IgD-negative memory B cell (primary cell): ENCODE measurements around the gene KCNN3. TPM values are rescaled to one million over a fixed set of nuclear protein-coding genes. Genes with fewer than 3 reads are reported as not detected.

Source experiments
- H3K27ac Mint-ChIP-seq, 3 donors: one replicate each; pipeline ENCODE4 v1.8.0; 2020 to 2022; ENCODE audit warnings: mild to moderate bottlenecking in 3 of 3, mixed read lengths in 3 of 3, moderate library complexity in 1 of 3
- H3K27me3 Mint-ChIP-seq: one replicate; pipeline ENCODE4 v1.8.0; 2021; ENCODE audit warnings: mixed read lengths
- H3K36me3 Mint-ChIP-seq: one replicate; pipeline ENCODE4 v1.8.0; 2020; ENCODE audit warnings: mild to moderate bottlenecking, mixed read lengths
- H3K4me1 Mint-ChIP-seq, 3 donors: one replicate each; pipeline ENCODE4 v1.8.0; 2020 to 2022; ENCODE audit warnings: mixed read lengths in 3 of 3, mild to moderate bottlenecking in 1 of 3
- H3K4me3 Mint-ChIP-seq, 4 donors: one replicate each; pipeline ENCODE4 v1.8.0; 2020 to 2022; ENCODE audit warnings: mild to moderate bottlenecking in 4 of 4, mixed read lengths in 4 of 4, moderate library complexity in 3 of 4
- H3K9me3 Mint-ChIP-seq, 3 donors: one replicate each; pipeline ENCODE4 v1.8.0; 2020 to 2021; ENCODE audit warnings: mixed read lengths in 3 of 3, mild to moderate bottlenecking in 1 of 3
- polyA plus RNA-seq: library from polyadenylated mRNA; unstranded; fragments of 300-500 nt; fragmentation: Illumina TruSeq; gene quantifications from one replicate; pipeline ENCODE4 v1.2.3, GENCODE V29; 2021

Gene KCNN3
- polyA plus RNA-seq, 1 donor from 2014 or later = 0.88 TPM

DNA sequence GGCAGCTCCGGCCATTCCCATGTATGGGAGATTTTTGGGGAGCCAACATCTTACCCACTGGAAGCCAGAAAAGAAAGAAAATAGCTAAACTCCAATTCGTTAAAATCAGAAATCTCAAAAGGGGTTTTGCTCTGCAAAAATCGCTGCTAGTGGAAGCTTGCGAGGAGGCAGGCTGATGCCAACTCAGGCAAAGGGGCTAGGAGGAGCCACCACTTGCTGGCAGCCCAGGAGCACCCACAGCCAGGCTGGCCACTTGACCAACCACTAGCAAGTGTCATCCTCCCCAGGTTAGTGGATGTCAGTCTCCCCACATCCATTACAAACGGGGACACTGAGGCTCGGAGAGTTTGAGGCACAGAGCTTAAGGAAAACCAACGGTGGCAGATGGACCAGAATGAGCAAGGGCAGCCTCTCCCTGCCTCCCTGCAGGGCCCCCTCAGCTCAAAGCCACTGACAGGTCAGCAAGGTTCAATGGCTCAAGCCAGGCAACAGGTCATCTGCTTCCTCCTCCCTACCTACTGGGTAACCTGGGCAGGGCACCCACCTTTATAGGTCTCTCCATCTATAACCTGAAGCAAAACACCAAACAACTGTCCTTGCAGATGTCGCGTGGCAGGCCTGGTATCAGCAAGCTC lies 10.8 kb downstream of the KCNN3 start:
- peak overlapping the region in 1 of 3 donors; percentile 88 for H3K27ac Mint-ChIP-seq
- no peaks in the 10 kb centered on the region for H3K9me3 Mint-ChIP-seq
- H3K36me3 Mint-ChIP-seq = no peaks in the 10 kb centered on the region
- H3K4me1 Mint-ChIP-seq = peaks cover 24 to 53% (median 44%) of the 10 kb centered on the region in 3 donors
- H3K4me3 Mint-ChIP-seq = peak overlapping the region in 3 of 4 donors; percentile 31 to 94 (median 55)
- H3K27me3 Mint-ChIP-seq = peaks cover 18% of the 10 kb centered on the region

DNA sequence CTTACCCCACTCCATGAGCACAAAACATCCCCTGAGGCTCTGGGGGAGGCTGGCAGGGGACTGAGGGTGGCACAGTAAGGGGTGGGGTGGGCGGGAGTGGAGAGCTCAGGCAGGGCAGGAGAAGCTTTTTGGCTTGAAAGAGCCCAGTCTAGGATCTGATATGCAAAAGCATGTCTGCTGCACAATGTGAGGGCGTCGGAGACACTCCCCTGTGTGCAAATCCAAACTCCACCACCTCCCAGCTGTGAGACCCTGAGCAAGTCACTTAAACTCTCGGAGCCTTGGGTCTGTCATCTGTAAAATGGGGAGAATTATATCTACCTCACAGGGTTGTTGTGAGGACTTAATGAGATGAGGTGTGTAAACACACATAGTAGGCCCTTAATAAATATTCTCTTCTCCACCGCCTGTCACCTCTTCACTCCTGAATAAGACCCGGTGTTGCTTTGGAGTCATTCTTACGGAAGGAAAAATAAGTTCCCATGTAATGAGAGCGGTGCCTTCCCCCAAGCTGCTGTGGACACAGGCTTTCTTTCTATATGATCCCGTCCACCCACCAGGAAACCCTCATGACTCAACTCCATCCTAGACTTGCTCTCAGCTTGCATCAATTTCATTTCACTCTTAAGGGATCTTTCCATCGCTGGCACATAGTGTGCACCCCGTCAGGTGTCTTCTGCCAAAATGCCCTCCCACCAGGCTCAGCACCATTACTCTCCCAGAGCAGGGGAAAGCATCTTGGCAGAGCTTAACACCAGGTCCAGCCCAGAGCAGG lies 12.5 kb downstream of the KCNN3 start:
- Mint-ChIP-seq H3K4me1 (peaks cover 17 to 41% (median 34%) of the 10 kb centered on the region in 3 donors), H3K27ac (peak overlapping the region in 1 of 3 donors; percentile 57), H3K27me3 (peaks cover 8% of the 10 kb centered on the region), H3K4me3 (peak overlapping the region in 2 of 4 donors; percentile 23 to 84), H3K36me3 (no peaks in the 10 kb centered on the region), H3K9me3 (no peaks in the 10 kb centered on the region)

DNA sequence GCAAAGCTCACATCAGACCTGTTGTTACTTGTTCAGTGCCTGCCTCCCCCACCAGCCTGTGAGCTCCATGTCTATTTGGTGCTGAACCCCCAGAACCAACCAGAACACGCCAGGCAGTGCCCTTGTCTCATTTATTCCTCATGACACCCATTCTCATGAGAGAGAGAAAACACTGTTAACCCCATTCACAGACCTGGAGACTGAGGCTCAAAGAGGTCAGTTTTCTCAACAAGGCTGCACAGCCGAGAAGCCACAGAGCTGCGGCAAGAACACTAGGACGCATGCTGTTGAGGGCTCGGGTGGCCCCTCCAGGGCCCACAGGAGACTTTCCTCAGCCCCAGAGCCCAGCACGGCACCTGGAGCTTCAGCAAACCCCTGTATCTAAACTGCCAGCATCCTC lies 13.1 kb downstream of the KCNN3 start:
- H3K36me3 Mint-ChIP-seq = no peaks in the 10 kb centered on the region
- no peak overlapping the region for H3K4me3 Mint-ChIP-seq
- peaks cover 5% of the 10 kb centered on the region for H3K27me3 Mint-ChIP-seq
- peaks cover 17 to 35% (median 34%) of the 10 kb centered on the region in 3 donors for H3K4me1 Mint-ChIP-seq
- no peak overlapping the region for H3K27ac Mint-ChIP-seq
- no peaks in the 10 kb centered on the region for H3K9me3 Mint-ChIP-seq

DNA sequence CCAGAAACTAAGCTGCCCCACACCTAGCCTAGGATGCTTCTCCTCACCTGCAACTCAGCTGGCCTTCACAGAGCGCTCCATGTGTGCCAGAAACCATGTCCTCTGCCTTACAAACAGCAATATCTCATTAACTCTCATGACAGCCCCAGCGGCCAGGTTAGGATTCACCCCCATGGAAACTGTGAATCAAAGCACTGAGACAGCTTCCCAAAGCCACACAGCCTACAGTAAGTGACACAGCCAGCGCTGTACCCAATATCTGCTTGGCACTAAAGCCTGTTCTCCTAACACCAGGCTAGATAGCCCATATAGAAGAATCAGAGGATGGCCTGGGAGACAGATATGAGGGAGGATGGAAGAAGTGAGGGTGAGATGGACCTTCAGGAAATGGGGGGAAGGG lies 13.5 kb downstream of the KCNN3 start:
- Mint-ChIP-seq H3K4me3 (no peak overlapping the region), H3K36me3 (no peaks in the 10 kb centered on the region), H3K27me3 (peaks cover 5% of the 10 kb centered on the region), H3K9me3 (no peaks in the 10 kb centered on the region), H3K4me1 (peaks cover 17 to 33% (median 31%) of the 10 kb centered on the region in 3 donors), H3K27ac (peak overlapping the region in 1 of 3 donors; percentile 15)

DNA sequence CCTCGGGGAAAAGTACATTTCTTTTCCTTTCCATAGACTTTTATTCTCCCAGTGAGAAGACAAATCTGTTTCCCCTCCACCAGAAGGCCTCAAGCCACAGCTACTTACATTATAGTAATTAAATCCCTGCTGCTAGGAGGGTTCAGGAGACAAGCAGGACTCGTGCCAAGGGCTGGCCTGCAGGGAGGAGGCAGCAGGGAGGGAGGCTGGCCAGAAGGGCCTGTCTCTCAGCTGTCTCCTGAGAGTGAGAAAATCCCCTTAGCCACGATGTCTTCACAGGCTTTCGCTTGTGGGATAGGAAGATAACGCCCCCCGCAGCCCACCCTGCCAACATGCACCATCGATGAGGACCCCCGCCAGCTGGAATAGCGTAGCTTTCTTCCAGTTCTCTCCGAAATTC lies 14.0 kb downstream of the KCNN3 start:
- Mint-ChIP-seq H3K9me3 (no peaks in the 10 kb centered on the region), H3K27ac (peak overlapping the region in 1 of 3 donors; percentile 15), H3K4me3 (no peak overlapping the region), H3K4me1 (peaks cover 17 to 31% (median 26%) of the 10 kb centered on the region in 3 donors), H3K27me3 (peaks cover 3% of the 10 kb centered on the region), H3K36me3 (no peaks in the 10 kb centered on the region)

DNA sequence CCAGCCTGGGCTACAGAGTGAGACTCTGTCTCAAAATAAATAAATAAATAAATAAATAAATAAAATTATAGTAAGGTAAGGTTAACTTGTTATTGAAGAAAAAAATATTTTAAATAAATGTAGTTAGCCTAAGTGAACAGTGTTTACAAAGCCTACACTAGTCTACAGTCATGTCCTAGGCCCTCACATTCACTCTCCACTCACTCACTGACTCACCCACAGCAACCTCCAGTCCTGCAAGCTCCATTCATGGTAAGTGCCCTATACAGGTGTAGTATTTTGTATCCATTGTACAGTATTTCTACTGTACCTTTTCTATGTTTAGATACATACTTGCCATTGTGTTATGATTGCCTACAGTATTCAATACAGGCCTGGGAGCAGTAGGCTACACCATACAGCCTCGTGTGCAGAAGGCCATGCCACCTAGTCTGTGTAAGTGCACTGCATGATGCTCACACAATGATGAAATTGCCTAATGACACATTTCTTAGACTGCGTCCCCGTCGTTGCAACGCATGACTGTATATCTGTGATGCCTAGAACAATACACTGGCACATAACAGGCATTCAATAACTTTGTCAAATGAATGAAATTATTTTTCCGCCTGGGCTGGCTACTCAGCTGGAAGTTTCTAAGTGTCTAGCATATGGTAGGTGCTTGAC lies 14.8 kb downstream of the KCNN3 start:
- peaks cover 3% of the 10 kb centered on the region for H3K27me3 Mint-ChIP-seq
- H3K9me3 Mint-ChIP-seq = no peaks in the 10 kb centered on the region
- H3K27ac Mint-ChIP-seq = no peak overlapping the region
- H3K4me1 Mint-ChIP-seq = peaks cover 13 to 26% (median 22%) of the 10 kb centered on the region in 3 donors
- no peaks in the 10 kb centered on the region for H3K36me3 Mint-ChIP-seq
- no peak overlapping the region for H3K4me3 Mint-ChIP-seq

DNA sequence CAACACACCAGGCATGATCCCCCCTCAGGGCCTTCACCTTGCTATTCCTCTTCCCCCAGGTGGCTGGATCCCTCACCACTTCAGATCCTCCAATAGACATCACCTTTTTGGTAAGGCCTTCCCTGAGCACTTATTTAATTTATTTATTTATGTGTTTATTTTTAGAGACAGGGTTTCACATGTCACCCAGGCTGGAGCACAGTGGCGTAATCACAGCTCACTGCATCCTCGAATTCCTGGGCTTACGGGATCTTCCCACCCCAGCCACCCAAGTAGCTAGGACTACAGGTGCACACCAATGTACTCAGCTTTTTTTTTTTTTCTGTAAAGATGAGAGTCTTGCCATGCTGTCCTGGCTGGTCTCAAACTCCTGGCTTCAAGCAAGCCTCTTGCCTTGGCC lies 17.2 kb downstream of the KCNN3 start:
- Mint-ChIP-seq H3K9me3 (no peaks in the 10 kb centered on the region), H3K36me3 (no peaks in the 10 kb centered on the region), H3K4me3 (no peak overlapping the region), H3K4me1 (peaks cover 3 to 9% (median 3%) of the 10 kb centered on the region in 3 donors), H3K27me3 (peaks cover 1% of the 10 kb centered on the region), H3K27ac (no peak overlapping the region)

DNA sequence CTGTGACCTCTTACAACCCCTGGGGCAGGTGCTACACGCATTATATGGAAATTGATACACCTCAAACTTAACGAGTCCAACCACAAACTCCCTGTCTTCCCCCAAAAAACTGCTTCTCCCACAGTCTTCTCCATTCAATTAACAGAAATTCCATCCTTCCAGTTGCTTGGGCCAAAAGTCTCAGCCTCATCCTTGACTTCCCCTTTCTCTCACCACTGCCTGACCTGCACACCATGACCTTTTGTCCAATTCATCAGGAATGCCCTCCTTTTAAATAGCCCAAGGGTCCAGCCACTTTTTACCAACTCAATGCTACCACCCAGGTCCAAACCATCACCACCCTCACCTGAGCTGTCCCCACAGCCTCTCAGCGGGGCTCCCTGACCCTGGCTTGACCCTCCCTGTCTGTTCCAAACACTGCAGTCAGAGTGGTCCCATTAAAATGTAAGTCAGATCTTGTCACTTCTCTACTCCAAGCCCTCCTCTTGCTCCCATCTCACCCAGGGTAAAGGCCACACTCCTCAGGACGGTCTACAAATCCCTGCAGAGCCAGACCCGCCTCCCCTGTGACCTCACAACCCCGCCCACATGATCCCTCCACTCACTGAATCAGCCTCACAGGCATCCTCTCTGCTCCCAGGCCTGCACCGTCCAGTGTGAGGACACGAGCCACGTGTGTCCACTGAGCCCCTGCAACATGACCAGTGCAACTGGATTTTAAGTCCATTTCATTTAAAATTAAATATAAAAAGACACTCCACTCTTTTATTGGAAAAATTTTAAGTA lies 18.5 kb downstream of the KCNN3 start:
- Mint-ChIP-seq H3K27ac (no peak overlapping the region), H3K36me3 (no peaks in the 10 kb centered on the region), H3K4me3 (no peak overlapping the region), H3K27me3 (peaks cover 1% of the 10 kb centered on the region), H3K4me1 (peaks cover 0 to 5% (median under 1%) of the 10 kb centered on the region in 3 donors), H3K9me3 (no peaks in the 10 kb centered on the region)

DNA sequence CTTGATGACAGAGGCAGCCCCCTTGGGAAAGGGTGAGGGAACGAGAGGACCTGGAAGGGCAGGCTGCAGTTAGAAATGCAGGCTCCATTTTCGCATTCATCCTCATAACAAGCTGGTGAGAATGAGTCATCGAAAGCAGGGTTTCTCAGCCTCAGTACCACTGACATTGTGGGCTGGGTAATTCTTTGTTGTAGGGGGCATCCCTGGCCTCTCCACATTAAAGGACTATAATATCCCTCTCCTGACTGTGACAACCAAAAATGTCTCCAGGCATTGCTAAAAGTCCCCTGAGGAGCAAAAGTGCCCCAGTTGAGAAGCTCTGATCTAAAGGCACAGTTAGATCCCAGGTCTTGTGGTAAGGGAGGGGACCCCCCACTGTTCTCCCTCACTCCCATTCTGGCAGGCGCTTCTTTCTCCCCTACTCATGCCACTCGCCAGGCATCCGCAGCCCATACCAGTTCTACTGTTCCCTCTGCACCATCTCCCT lies 20.4 kb downstream of the KCNN3 start:
- H3K27me3 Mint-ChIP-seq = peaks cover 6% of the 10 kb centered on the region
- no peaks in the 10 kb centered on the region for H3K9me3 Mint-ChIP-seq
- H3K36me3 Mint-ChIP-seq = no peaks in the 10 kb centered on the region
- H3K4me3 Mint-ChIP-seq = no peak overlapping the region
- peaks cover 0 to 4% (median 0%) of the 10 kb centered on the region in 3 donors for H3K4me1 Mint-ChIP-seq
- peak overlapping the region in 1 of 3 donors; percentile 6 for H3K27ac Mint-ChIP-seq

DNA sequence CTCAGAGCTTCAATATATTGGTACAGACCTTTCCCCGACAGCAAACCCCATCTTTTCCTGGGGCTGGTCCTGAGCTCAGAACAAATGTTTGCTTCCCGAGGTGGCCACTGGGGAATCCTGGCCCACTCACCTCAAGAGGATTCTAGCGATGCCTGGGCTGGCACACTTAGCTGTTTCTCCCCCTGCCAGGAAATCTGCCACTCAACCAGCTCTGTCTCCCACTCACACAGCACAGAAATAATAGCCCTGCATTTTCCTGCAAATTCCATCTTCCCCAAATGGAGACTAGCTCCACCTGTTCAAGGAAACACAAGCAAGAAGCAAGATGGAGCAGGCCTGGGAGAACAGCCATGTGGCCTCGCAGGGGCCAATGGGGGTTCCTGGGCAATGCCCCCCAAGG lies 21.1 kb downstream of the KCNN3 start:
- Mint-ChIP-seq H3K4me1 (peaks cover 2 to 8% (median 4%) of the 10 kb centered on the region in 3 donors), H3K36me3 (no peaks in the 10 kb centered on the region), H3K9me3 (no peaks in the 10 kb centered on the region), H3K27ac (no peak overlapping the region), H3K27me3 (peaks cover 7% of the 10 kb centered on the region), H3K4me3 (no peak overlapping the region)

DNA sequence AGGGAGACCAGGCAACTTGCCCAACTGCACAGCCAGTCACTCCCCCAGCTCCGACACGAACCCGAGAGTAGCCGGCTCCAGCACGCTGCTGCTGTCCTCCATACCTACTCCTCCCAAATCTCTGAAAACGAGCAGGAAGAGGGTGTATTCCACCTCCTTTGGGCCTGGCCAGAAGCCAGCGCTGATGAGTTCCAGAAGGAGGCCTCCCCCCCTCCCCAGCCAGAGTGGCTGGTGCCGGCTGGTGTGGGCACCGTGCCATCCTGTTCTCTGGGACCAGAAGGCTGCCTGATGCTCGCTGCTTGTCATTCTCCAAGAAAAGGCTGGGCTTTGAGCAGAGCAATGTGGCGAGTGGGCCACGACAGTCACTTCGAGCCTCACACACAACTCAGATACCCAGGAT lies 22.2 kb downstream of the KCNN3 start:
- no peaks in the 10 kb centered on the region for H3K36me3 Mint-ChIP-seq
- no peak overlapping the region for H3K4me3 Mint-ChIP-seq
- peaks cover 15% of the 10 kb centered on the region for H3K27me3 Mint-ChIP-seq
- H3K27ac Mint-ChIP-seq = no peak overlapping the region
- no peaks in the 10 kb centered on the region for H3K9me3 Mint-ChIP-seq
- H3K4me1 Mint-ChIP-seq = peaks cover 5 to 12% (median 11%) of the 10 kb centered on the region in 3 donors

DNA sequence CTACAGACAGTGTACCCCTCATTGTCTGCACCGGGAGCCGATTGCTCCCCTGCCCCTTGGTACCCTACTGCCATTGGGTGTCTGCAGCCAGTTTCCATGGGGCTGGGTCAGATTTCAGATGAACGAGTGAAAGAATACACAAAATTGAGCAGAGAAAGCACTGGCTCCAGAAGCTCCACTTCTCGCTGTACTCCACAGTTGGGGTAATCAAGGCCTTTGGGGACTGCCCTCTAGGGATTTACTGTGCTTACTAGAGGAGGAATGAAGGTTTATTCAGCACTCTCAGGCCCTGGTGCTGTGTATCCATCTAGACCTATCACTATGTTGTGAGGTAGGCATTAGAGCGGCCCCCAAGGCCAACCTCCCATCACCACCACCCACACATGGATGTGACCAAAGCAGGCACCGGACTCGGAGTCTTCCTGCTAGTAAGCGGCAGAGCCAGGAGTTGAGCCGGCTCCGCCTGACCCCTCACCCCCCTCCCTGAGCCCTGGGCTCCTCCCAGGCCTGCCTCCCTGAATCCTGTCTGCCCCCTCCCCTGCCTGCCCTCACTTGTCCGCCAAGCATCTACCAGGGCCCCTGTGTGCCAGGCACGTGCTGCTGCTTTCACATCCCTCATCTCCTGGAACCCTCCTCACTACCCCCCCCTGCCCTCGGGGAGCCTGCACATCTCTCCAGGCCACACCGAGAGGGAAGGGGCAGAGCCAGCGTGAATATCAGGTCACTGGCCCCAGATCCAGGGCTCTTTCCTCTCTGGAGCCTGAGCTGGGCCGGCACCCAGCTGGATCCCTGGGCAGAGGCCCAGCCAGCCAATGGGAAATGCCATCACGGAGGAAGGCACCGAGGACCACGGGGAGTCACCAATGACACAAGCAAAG lies 23.3 kb downstream of the KCNN3 start:
- Mint-ChIP-seq H3K27ac (no peak overlapping the region), H3K36me3 (no peaks in the 10 kb centered on the region), H3K9me3 (no peaks in the 10 kb centered on the region), H3K27me3 (peaks cover 19% of the 10 kb centered on the region), H3K4me3 (no peak overlapping the region), H3K4me1 (peaks cover 5 to 12% (median 11%) of the 10 kb centered on the region in 3 donors)

DNA sequence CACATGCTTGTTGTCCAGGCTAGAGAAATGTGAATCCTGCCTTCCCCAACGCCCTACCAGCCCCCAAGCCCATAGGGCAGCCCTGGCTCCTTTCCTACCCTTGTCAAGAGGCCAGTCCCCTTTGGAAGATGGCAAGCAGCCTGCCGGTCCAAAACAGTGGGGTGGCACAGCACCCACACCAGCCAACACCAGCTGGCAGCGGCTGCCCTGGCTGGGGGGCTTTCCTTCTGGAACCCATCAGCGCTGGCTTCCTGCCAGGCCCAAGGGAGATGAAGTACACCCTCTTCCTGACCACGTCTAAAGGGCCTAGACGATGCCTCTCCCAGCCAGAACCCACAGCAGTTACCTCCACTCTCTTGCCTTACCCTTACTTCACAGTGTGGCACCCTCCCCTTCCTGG lies 24.2 kb downstream of the KCNN3 start:
- Mint-ChIP-seq H3K27ac (no peak overlapping the region), H3K4me3 (peak overlapping the region in 1 of 4 donors; percentile 82), H3K36me3 (no peaks in the 10 kb centered on the region), H3K9me3 (no peaks in the 10 kb centered on the region), H3K27me3 (peaks cover 19% of the 10 kb centered on the region), H3K4me1 (peaks cover 5 to 11% (median 9%) of the 10 kb centered on the region in 3 donors)

DNA sequence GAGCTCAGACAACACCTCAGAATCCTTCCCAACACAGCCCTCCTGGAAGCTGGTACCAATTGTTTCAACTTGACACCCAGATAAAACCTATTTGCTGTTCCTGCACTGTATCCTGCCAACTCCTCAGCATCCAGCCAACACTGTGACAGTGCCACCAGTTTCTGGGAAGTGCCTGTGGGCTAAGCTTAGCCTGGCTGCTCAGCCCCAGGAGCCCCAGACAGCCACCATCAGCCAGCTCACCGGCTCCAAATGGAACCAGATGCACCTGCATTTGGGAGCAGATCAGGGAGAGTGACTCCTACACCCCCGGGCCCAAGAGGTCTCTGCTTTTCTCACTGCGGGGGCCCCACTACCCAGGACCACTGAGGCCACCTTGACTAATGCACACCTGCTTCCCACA lies 24.9 kb downstream of the KCNN3 start:
- Mint-ChIP-seq H3K9me3 (no peaks in the 10 kb centered on the region), H3K27me3 (peaks cover 19% of the 10 kb centered on the region), H3K4me3 (peak overlapping the region in 1 of 4 donors; percentile 9), H3K36me3 (no peaks in the 10 kb centered on the region), H3K4me1 (peaks cover 7 to 11% (median 9%) of the 10 kb centered on the region in 3 donors), H3K27ac (no peak overlapping the region)
